NCI-H2081 (cell line): ENCODE data around the gene USP13.
A peak's percentile ranks its signal among the peaks of the same experiment; 100 is the strongest.
"Not testable (repeated sequence)": the region's sequence is repeated elsewhere in the genome, so short reads cannot be mapped to it uniquely, and the experiment has no call there.

Experiments
- DNase-seq, 2 experiments: peaks; one replicate each; lab custom pipeline; 2025; lab: John Stamatoyannopoulos, UW

Gene USP13

GRCh38 chr3:179652447-179653095, at the start of gene USP13:
USP13 (plus strand) TSS chr3:179653040; CDS start chr3:179653226, 186 bp downstream.
- DNase-seq, result peak; percentile 94 to 95

DNA sequence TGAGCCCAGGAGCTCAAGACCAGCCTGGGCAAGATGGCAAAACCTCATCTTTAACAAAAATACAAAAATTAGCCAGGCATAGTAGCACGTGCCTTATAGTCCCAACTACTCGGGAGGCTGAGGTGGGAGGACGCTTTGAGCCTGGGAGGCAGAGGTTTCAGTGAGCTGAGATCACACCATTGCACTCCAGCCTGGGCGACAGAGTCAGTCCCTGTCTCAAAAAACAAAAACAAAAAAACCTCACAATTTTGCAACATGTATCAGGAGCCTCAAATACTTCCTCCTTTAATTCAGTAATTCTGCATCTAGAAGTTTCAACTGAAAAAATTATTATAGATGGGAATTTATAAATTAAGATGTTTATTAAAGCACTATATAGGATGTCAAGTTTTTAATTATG, 49.5 kb upstream of the USP13 start:
- no peak for DNase-seq

DNA sequence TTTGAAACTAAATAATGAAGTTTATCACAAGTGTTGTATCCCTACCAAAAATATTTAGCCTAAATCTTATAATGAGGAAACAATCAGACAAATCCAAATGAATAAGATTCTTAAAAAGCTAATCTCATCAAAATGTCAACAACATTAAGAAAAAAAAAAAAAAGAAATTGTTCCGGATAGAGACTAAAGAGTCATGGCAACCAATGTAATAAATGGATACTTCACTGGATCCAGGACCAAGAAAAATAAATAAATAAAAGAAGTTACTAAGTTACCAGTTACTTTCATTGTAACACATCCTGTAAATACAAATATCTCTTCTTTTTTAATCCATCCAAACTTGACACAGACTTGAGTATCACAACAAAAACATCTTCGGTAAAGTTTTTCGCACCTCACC, 49.0 kb upstream of the USP13 start:
- no peak for DNase-seq

DNA sequence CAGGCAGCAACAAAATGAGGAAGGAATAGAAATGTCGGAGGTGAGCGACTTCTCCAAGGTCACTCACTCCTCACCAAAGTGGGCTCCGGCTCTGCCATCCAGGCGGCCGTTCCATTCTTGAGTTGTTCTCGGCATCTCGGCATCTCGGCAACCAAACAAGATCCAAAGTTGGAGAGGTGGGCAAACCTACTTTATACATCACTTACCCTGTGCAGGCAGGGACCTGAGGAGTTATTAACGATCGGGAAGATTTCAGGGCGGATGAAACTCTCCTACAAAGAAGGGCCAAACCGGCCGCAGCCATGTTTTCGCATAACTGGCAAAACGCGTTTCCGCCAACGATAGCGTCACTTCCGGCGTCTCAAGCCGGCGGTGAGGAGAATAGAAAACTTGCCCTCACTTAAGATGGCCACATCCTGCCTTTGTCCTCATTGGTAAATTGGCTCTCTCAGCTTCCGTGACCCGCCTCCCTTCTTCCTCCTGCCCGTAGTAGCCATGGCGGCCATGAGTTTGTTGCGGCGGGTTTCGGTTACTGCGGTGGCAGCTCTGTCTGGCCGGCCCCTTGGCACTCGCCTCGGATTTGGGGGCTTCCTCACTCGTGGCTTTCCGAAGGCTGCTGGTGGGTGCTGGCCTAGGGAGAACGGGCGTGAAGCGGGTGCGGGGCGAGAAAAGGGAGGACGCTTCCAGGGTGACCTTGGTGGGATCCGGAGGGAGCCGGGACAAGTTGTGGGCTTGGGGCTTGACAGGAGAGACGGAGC, 48.3 kb upstream of the USP13 start, which contains the start of the genes MRPL47 and NDUFB5:
MRPL47 (minus strand) TSS at position 318 of the 758 bp plus-strand sequence; CDS start at position 304, 14 bp downstream.
NDUFB5 (plus strand) TSS at position 474 of the 758 bp plus-strand sequence; CDS start at position 496, 22 bp downstream.
- peak; percentile 99 to 100 for DNase-seq

GRCh38 chr3:179606534-179607085, 46.2 kb upstream of the USP13 start:
- no peak for DNase-seq

DNA sequence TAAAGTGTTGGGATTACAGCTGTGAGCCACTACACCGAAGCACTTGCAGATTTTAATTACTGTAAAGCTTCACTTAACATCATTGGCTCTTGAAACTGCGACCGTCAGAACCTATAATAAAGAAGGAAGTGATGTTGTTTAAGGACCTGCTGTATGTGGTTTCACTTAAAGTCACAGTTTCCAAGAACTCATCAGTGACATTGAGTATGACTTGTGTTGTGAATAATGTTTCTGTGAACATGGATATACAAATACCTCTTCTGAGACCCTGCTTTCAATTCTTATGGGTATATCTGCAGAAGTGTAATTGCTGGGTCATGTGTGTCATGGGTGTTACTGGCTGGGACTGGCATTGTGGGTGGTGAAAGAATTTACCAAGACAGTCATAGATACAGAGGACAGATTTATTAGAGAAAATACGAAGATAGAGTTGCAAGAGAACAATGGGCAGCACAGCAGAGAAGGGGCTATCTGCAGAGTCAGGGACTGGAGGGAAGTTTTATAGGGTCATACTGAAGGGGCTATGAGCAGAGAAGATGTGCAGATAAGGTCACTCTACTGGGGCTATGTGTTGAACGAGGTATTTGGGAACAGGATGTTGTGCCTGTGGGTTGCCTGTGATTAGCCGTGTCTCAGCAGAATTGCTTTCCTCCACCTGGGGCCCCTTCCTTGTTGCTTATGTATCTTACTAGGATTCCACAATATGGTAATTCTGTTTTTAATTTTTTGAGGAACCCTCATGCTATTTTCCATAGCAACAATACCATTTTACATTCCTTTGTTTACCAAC, 43.7 kb upstream of the USP13 start:
- DNase-seq, result no peak

DNA sequence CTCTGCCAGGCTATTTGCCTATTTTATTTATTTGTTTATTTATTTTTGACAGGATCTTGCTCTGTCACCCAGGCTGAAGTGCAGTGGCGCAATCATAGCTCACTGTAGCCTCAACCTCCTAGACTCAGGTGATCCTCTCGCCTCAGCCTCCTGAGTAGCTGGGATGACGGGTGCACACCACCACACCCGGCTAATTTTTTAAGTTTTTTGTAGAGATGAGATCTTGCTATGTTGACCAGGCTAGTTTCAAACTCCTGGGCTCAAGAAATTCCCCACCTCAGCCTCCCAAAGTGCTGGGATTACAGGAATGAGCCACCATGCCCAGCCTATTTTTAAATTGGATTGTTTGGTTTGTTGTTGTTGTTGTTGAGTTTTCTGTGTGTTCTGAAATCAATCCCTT, 42.8 kb upstream of the USP13 start:
- no peak for DNase-seq

DNA sequence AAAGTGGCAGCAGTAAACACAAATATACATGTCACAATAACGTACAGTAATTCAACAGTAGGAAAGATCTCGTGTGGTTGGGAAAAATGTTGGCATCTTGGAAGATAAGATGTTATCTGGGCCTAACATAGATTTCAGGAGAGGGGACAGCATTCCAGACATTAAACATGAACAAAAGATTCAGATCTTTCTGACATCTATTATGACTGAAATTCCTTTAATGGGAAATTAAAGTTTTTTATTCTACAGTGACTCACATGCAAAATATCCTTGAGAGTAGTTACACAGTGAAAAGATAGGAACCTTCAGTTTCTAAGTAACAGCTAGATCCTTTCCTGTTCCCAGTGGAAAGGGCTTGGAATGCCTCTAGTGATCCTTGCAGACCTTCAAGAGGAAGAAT, 39.0 kb upstream of the USP13 start:
- DNase-seq, result no peak

- DNase-seq, result no peak
Observed at GRCh38 chr3:179615458-179616173, 37.2 kb upstream of the USP13 start.

DNA sequence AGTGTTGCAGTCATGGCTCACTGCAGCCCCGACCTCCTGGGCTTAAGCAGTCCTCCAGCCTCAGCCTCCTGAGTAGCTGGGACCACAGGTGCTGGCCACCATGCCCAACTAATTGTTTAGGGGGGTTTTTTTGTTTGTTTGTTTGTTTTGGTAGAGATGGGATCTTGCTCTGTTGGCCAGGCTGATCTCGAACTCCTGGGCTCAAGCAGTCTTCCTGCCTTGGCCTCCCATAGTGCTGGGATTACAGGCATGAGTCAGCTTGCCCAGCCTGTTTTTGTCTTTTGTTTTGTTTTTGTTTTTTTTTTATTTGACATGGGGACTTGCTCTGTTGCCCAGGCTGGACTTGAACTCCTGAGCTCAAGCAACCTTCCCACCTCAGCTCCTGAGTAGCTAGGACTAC, 30.8 kb upstream of the USP13 start:
- DNase-seq, result no peak

- no peak for DNase-seq
Observed at GRCh38 chr3:179624451-179624850, 28.4 kb upstream of the USP13 start.

DNA sequence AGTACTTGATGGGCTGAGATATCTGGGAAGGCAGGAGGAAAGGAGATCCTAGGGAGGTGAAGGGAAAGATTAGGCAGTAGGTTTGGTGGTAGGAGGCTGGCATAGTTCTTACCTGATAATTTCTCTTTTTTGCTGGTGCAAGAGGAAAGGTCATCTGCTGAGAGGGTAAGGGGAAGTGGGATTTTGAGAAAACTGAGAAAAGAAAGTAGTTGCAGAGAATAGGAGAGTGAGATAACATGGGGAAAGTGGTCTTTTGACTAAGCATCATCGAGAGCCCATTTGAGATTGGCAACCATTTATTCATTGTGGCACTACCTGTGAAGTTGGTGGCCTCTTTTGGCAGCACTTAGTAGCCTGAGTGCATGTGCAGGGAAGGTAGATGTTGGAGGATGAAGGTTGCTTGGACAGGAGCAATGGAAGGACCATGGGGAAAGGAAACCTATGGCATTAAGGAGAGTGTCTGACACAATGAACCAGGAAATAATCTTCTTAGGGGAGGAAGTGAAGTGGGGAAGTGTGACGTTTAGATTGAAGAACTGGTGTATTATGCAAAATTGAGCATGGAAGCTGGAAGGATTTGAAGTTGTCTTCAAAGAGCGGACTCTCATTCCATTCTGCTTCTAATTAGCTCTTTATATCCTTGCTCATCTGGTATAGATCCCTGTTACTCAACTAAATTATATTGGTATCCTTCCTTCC, 21.9 kb upstream of the USP13 start:
- no peak for DNase-seq

- DNase-seq, result no peak
Observed at GRCh38 chr3:179640469-179640868, 12.4 kb upstream of the USP13 start.

DNA sequence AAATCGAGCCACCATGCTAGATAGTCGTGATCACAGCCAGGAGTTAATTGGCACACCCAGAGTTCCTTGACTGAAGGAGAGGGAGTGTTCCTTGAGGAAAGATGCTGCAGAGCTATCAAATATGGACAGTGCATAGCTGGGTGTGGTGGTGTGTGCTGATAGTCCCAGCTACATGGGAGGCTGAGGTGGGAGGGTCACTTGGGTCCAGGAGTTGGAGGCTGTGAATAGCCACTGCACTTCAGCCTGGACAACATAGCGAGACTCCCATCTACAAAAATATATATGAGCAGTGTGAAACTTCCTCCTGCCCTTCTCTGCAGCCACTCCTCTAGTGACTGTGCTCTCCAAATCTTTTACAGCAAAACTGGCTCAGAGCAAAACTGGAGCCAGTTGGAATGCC, 10.0 kb upstream of the USP13 start:
- no peak for DNase-seq

DNA sequence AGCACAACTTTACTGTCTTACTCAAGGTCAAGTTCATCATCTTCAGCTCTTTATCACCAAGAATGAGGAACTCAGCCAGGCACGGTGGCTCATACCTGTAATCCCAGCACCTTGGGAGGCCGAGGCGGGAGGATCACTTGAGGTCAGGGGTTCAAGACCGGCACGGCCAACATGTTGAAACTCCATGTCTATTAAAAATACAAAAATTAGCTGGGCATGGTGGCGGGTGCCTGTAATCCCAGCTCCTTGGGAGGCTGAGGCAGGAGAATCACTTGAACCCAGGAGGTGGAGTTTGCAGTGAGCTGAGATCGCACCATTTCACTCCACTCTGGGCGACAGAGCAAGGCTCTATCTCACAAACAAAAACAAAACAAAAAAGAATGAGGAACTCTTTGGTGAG, 9.0 kb upstream of the USP13 start:
- not testable (repeated sequence) for DNase-seq

DNA sequence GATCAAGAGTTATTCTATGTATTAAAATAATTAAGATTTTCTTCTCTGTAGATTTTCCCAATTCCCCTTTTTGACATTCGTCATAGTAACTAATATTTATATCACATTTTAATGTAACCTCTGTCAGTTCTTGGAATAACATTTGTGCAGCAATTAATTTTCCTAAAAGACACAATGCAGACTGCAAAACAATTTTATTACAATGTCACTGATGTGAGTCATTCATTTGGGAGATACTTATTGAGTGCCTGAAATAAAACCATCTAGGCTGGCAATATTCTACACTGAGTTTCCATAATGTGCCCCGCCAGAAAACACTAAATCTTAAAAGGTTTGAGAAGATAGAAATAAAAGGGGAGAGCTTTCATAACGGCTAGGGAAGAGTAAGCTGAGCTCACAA, 6.7 kb upstream of the USP13 start:
- DNase-seq, result no peak

GRCh38 chr3:179651687-179652446, 973 bp upstream of the USP13 start:
- DNase-seq, result no peak

GRCh38 chr3:179653096-179653797, 407 bp downstream of the USP13 start:
- DNase-seq, result peak; percentile 87 to 90

GRCh38 chr3:179655236-179655635, 2.4 kb downstream of the USP13 start:
- no peak for DNase-seq

- DNase-seq, result no peak
Observed at GRCh38 chr3:179658606-179659005, 5.8 kb downstream of the USP13 start.
